HepG2 (cell line): Measurements from ENCODE around the gene RHOT2. TPM values are rescaled to one million over a fixed set of nuclear protein-coding genes. Genes with fewer than 3 reads are reported as not detected.

Experiments used
- CC2D1A ChIP-seq: sonication (generic); formaldehyde crosslinking; IDR thresholded peaks from 2 replicates; pipeline ENCODE4 v1.8.1; 2023; ENCODE audit warnings: mild to moderate bottlenecking, missing genetic modification reagents
- MED1 ChIP-seq: sonication (generic); formaldehyde crosslinking; IDR thresholded peaks from 2 replicates; pipeline ENCODE4 v1.4.0; 2020; ENCODE audit warnings: missing genetic modification reagents
- MIER3 ChIP-seq: IDR thresholded peaks from 2 replicates; pipeline ENCODE4 v1.6.1; 2016; ENCODE audit warnings: missing compliant biosample characterization, borderline replicate concordance
- PHF8 ChIP-seq: sonication (generic); formaldehyde crosslinking; IDR thresholded peaks from 2 replicates; pipeline ENCODE4 v1.5.0; 2020; ENCODE audit warnings: missing genetic modification reagents
- ZNF225 ChIP-seq: sonication (generic); formaldehyde crosslinking; IDR thresholded peaks from 2 replicates; pipeline ENCODE4 v1.4.0; 2020; ENCODE audit warnings: mild to moderate bottlenecking, missing genetic modification reagents
- ZNF235 ChIP-seq: sonication (generic); formaldehyde crosslinking; IDR thresholded peaks from 2 replicates; pipeline ENCODE4 v1.8.1; 2023; ENCODE audit warnings: mild to moderate bottlenecking, missing genetic modification reagents, borderline replicate concordance
- ZNF563 ChIP-seq: sonication (generic); formaldehyde crosslinking; IDR thresholded peaks from 2 replicates; pipeline ENCODE4 v1.8.0; 2022; ENCODE audit warnings: mild to moderate bottlenecking, moderate library complexity, missing genetic modification reagents
- polyA plus RNA-seq, 8 experiments: library from polyadenylated mRNA; depleted of rRNA in 3 of 8; stranded (reverse) in 7 of 8; unstranded in 1 of 8; fragments of >200 nt; fragmentation: Illumina TruSeq in 4 of 8; extraction: Trizol in 4 of 8; gene quantifications; 2 replicates each; pipeline versions ENCODE4 v1.2.1 to v1.2.3, GENCODE V29; 2011 to 2016; ENCODE audit warnings: low read depth in 4 of 8, missing spikeins in 1 of 8, mixed read lengths in 1 of 8; ENCODE audit not compliant: insufficient read depth in 1 of 8
- total RNA-seq, 5 experiments: library from RNA; depleted of rRNA; stranded (reverse); fragments of >200 nt; fragmentation: Illumina TruSeq; extraction: Trizol; gene quantifications; 2 replicates each; pipeline ENCODE4 v1.2.3, GENCODE V29; 2016; ENCODE audit warnings: low read depth in 1 of 5
- TF ChIP-seq, protein P1 (sequence below): sonication (generic); formaldehyde crosslinking; IDR thresholded peaks from 2 replicates; pipeline ENCODE4 v1.8.1; 2022; ENCODE audit warnings: low read depth, mild to moderate bottlenecking, missing genetic modification reagents
- TF ChIP-seq, protein P2 (sequence below): sonication (generic); formaldehyde crosslinking; IDR thresholded peaks from 2 replicates; pipeline ENCODE4 v1.4.0; 2020; ENCODE audit warnings: missing genetic modification reagents
- TF ChIP-seq, protein P3 (sequence below): sonication (generic); formaldehyde crosslinking; IDR thresholded peaks from 2 replicates; pipeline ENCODE4 v1.8.0; 2022; ENCODE audit warnings: mild to moderate bottlenecking, missing genetic modification reagents
- TF ChIP-seq, protein P4 (sequence below): sonication (generic); formaldehyde crosslinking; IDR thresholded peaks from 2 replicates; pipeline ENCODE4 v1.4.0; 2020; ENCODE audit warnings: mild to moderate bottlenecking, missing genetic modification reagents
- TF ChIP-seq, protein P5 (sequence below): sonication (generic); formaldehyde crosslinking; IDR thresholded peaks from 2 replicates; pipeline ENCODE4 v1.5.1; 2020; ENCODE audit warnings: missing genetic modification reagents, mild to moderate bottlenecking, borderline replicate concordance

Gene RHOT2
- total and polyA plus RNA-seq, 2 of the 13 experiments (the other 11 are each of a cell fraction or from before 2014, with no cell fraction given) = 63.6 to 76.9 TPM

DNA sequence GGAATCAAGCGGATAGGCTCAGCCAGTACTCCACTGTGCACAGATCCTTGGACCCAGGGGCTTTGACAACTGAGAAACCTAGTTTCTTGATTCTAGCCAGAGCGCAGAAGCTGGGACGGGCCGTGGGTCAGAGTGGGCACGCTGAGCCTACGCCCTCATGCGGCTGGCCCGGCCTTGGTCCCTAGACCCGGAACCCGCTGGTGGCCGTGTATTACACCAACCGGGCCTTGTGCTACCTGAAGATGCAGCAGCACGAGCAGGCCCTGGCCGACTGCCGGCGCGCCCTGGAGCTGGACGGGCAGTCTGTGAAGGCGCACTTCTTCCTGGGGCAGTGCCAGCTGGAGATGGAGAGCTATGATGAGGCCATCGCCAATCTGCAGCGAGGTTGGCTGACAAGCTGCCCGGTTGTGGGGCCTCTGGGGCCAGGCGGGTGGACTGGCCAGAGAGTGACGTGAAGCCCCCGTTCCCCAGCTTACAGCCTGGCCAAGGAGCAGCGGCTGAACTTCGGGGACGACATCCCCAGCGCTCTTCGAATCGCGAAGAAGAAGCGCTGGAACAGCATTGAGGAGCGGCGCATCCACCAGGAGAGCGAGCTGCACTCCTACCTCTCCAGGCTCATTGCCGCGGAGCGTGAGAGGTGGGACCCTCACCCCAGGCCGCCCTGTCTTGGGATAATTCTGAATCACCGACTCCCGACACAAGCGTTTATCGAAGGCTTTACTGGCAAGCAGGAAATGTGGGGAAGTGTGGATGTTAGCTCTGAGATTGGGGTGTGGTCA lies 13.2 kb downstream of the RHOT2 start (continued):
- TF ChIP-seq, protein P1, sequence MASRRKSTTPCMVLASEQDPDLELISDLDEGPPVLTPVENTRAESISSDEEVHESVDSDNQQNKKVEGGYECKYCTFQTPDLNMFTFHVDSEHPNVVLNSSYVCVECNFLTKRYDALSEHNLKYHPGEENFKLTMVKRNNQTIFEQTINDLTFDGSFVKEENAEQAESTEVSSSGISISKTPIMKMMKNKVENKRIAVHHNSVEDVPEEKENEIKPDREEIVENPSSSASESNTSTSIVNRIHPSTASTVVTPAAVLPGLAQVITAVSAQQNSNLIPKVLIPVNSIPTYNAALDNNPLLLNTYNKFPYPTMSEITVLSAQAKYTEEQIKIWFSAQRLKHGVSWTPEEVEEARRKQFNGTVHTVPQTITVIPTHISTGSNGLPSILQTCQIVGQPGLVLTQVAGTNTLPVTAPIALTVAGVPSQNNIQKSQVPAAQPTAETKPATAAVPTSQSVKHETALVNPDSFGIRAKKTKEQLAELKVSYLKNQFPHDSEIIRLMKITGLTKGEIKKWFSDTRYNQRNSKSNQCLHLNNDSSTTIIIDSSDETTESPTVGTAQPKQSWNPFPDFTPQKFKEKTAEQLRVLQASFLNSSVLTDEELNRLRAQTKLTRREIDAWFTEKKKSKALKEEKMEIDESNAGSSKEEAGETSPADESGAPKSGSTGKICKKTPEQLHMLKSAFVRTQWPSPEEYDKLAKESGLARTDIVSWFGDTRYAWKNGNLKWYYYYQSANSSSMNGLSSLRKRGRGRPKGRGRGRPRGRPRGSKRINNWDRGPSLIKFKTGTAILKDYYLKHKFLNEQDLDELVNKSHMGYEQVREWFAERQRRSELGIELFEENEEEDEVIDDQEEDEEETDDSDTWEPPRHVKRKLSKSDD (CRISPR knock-in tag) = no peak
- TF ChIP-seq, protein P2, sequence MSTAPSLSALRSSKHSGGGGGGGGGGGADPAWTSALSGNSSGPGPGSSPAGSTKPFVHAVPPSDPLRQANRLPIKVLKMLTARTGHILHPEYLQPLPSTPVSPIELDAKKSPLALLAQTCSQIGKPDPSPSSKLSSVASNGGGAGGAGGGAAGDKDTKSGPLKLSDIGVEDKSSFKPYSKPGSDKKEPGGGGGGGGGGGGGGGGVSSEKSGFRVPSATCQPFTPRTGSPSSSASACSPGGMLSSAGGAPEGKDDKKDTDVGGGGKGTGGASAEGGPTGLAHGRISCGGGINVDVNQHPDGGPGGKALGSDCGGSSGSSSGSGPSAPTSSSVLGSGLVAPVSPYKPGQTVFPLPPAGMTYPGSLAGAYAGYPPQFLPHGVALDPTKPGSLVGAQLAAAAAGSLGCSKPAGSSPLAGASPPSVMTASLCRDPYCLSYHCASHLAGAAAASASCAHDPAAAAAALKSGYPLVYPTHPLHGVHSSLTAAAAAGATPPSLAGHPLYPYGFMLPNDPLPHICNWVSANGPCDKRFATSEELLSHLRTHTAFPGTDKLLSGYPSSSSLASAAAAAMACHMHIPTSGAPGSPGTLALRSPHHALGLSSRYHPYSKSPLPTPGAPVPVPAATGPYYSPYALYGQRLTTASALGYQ (CRISPR knock-in tag) = no peak
- TF ChIP-seq, protein P3, sequence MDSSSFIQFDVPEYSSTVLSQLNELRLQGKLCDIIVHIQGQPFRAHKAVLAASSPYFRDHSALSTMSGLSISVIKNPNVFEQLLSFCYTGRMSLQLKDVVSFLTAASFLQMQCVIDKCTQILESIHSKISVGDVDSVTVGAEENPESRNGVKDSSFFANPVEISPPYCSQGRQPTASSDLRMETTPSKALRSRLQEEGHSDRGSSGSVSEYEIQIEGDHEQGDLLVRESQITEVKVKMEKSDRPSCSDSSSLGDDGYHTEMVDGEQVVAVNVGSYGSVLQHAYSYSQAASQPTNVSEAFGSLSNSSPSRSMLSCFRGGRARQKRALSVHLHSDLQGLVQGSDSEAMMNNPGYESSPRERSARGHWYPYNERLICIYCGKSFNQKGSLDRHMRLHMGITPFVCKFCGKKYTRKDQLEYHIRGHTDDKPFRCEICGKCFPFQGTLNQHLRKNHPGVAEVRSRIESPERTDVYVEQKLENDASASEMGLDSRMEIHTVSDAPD (CRISPR knock-in tag) = no peak
- TF ChIP-seq PHF8 = peak; percentile 46
- TF ChIP-seq, protein P4, sequence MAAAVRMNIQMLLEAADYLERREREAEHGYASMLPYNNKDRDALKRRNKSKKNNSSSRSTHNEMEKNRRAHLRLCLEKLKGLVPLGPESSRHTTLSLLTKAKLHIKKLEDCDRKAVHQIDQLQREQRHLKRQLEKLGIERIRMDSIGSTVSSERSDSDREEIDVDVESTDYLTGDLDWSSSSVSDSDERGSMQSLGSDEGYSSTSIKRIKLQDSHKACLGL (CRISPR knock-in tag) = 0 out of 2 replicates have a peak, but pooled peaks have one; percentile 60
- 0 out of 2 replicates have a peak, but pooled peaks have one; percentile 24 for TF ChIP-seq ZNF235 (CRISPR knock-in tag)
- TF ChIP-seq, protein P5, sequence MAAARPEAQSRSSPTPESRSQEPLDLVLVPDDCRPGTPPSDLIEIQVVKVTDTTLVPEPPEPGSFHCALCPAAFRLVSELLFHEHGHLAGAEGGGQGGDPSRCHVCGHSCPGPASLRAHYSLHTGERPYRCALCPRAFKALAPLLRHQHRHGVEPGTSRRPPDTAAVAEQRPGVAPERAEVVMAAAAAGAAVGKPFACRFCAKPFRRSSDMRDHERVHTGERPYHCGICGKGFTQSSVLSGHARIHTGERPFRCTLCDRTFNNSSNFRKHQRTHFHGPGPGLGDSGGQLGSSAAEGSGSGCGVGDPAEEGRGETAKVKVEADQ (CRISPR knock-in tag) = no peak
- peak; percentile 37; the same call in 1 of the 2 replicates for TF ChIP-seq MED1 (CRISPR knock-in tag)
- TF ChIP-seq ZNF225 = peak; percentile 30; the same call in 1 of the 2 replicates
- no peak for TF ChIP-seq CC2D1A (CRISPR knock-in tag)
- TF ChIP-seq ZNF563 = 0 out of 2 replicates have a peak, but pooled peaks have one; percentile 24
- TF ChIP-seq MIER3 (CRISPR knock-in tag) = 0 out of 2 replicates have a peak, but pooled peaks have one; percentile 33
